ENCODE data around the gene FST.

DNA sequence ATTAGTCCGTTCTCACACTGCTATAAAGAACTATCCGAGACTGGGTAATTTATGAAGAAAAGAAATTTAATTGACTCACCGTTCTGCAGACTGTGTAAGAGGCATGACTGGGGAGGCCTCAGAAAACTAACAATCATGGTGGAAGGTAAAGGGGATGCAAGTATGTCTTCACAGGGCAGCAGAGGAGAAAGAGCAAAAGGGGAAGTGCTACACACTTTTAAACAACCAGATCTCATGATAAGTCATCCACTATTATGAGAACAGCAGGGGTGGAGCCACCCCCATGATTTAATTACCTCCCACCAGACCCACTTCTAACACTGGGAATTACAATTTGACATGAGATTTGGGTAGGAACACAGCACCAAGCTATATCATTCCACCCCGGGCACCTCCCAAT, 26.6 kb downstream of the FST start:
- TF ChIP-seq, protein P1, sequence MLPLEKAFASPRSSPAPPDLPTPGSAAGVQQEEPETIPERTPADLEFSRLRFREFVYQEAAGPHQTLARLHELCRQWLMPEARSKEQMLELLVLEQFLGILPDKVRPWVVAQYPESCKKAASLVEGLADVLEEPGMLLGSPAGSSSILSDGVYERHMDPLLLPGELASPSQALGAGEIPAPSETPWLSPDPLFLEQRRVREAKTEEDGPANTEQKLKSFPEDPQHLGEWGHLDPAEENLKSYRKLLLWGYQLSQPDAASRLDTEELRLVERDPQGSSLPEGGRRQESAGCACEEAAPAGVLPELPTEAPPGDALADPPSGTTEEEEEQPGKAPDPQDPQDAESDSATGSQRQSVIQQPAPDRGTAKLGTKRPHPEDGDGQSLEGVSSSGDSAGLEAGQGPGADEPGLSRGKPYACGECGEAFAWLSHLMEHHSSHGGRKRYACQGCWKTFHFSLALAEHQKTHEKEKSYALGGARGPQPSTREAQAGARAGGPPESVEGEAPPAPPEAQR (tag by site-specific recombination; IDR thresholded peaks at IDR 0.05): no peak
- no peak for TF ChIP-seq ZNF514 (tag by site-specific recombination; IDR thresholded peaks at IDR 0.05)
- no peak for TF ChIP-seq ZFP3 (tag by site-specific recombination; IDR thresholded peaks at IDR 0.05; ENCODE audit: low read depth)
- no peak for TF ChIP-seq ZNF140 (tag by site-specific recombination; IDR thresholded peaks at IDR 0.05)
- no peak for TF ChIP-seq ZNF157 (tag by site-specific recombination; IDR thresholded peaks at IDR 0.05)
- TF ChIP-seq, protein P2, sequence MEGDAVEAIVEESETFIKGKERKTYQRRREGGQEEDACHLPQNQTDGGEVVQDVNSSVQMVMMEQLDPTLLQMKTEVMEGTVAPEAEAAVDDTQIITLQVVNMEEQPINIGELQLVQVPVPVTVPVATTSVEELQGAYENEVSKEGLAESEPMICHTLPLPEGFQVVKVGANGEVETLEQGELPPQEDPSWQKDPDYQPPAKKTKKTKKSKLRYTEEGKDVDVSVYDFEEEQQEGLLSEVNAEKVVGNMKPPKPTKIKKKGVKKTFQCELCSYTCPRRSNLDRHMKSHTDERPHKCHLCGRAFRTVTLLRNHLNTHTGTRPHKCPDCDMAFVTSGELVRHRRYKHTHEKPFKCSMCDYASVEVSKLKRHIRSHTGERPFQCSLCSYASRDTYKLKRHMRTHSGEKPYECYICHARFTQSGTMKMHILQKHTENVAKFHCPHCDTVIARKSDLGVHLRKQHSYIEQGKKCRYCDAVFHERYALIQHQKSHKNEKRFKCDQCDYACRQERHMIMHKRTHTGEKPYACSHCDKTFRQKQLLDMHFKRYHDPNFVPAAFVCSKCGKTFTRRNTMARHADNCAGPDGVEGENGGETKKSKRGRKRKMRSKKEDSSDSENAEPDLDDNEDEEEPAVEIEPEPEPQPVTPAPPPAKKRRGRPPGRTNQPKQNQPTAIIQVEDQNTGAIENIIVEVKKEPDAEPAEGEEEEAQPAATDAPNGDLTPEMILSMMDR (tag by site-specific recombination; IDR thresholded peaks at IDR 0.05): no peak
- TF ChIP-seq ZBTB7A (tag by site-specific recombination; IDR thresholded peaks at IDR 0.05; ENCODE audit: low read depth): no peak
- TF ChIP-seq ZNF664 (tag by site-specific recombination; IDR thresholded peaks at IDR 0.05): no peak
- no peak for TF ChIP-seq GFI1B (tag by site-specific recombination; IDR thresholded peaks at IDR 0.05)
